ENCODE results near the gene ZFR2. TPM values are rescaled to one million over a fixed set of nuclear protein-coding genes. Genes with fewer than 3 reads are reported as not detected.

ZFR2 gene
- total RNA-seq, 4 donors from 2014 or later: not detected

GRCh38 chr19:3908266-3909054 is 39.6 kb upstream of the ZFR2 start:
- intact Hi-C loops (cut with DNase I; ENCODE audit: low total_unique reads): no loop called here
- in situ Hi-C loops (cut with MboI; ENCODE audit: low pct_ligation_motif_present in 1 of 4, low pct_unique_long_range_greater_than_20kb in 1 of 4, low sequenced_read_pairs in 3 of 4): loop anchor here in 1 of 4 donors (25.0 kb wide), 1 partner anchor 646 kb away; no protein-coding TSS in a partner anchor
- no peak for DNase-seq
- no peak overlapping the region for H3K27ac ChIP-seq
- H3K27me3 ChIP-seq: no peaks in the 10 kb centered on the region
- TF ChIP-seq CTCF (IDR thresholded peaks at IDR 0.05): no peak
- TF ChIP-seq POLR2A (IDR thresholded peaks at IDR 0.05): no peak
- no peak for TF ChIP-seq POLR2AphosphoS5 (IDR thresholded peaks at IDR 0.05)
- no peak for TF ChIP-seq EP300 (IDR thresholded peaks at IDR 0.05; ENCODE audit: low read depth)
- peaks cover 3 to 6% of the 10 kb centered on the region in 2 donors for H3K9me3 ChIP-seq
- 65% methylated on average over 14 of the region's 14 CpGs; no CpG with 5 or more reads in 1 of the 2 donors for WGBS, 2 donors (ENCODE audit: low coverage in 1 of 2)
- no peak overlapping the region for H3K4me3 ChIP-seq
- H3K36me3 ChIP-seq: no peaks in the 10 kb centered on the region
- H3K4me1 ChIP-seq: no peaks in the 10 kb centered on the region

- Histone ChIP-seq H3K27me3 (no peaks in the 10 kb centered on the region), H3K27ac (no peak overlapping the region), H3K4me1 (no peaks in the 10 kb centered on the region), H3K9me3 (peaks cover 3 to 6% of the 10 kb centered on the region in 2 donors), H3K36me3 (no peaks in the 10 kb centered on the region), H3K4me3 (no peak overlapping the region)
- TF ChIP-seq EP300 (IDR thresholded peaks at IDR 0.05; ENCODE audit: low read depth) (no peak), POLR2A (IDR thresholded peaks at IDR 0.05) (no peak), POLR2AphosphoS5 (IDR thresholded peaks at IDR 0.05) (no peak), CTCF (IDR thresholded peaks at IDR 0.05) (no peak)
- in situ Hi-C loops (cut with MboI; ENCODE audit: low pct_ligation_motif_present in 1 of 4, low pct_unique_long_range_greater_than_20kb in 1 of 4, low sequenced_read_pairs in 3 of 4): loop anchor here in 1 of 4 donors (25.0 kb wide), 1 partner anchor 645 kb away; no protein-coding TSS in a partner anchor
- intact Hi-C loops (cut with DNase I; ENCODE audit: low total_unique reads): no loop called here
- DNase-seq: no peak
- WGBS, 2 donors (ENCODE audit: low coverage in 1 of 2): 84 to 93% methylated on average over 9 to 38 of the region's 50 CpGs
Observed at GRCh38 chr19:3907626-3908265, 38.9 kb upstream of the ZFR2 start.

GRCh38 chr19:3904233-3904632 is 35.4 kb upstream of the ZFR2 start:
- intact Hi-C loops (cut with DNase I; ENCODE audit: low total_unique reads): no loop called here
- WGBS, 2 donors (ENCODE audit: low coverage in 1 of 2): 87 to 90% methylated on average over 8 of the region's 8 CpGs
- Histone ChIP-seq H3K27me3 (no peaks in the 10 kb centered on the region), H3K27ac (no peak overlapping the region), H3K4me3 (no peak overlapping the region), H3K4me1 (peaks cover 0 to 7% (median 0%) of the 10 kb centered on the region in 4 donors), H3K9me3 (no peaks in the 10 kb centered on the region), H3K36me3 (no peaks in the 10 kb centered on the region)
- in situ Hi-C loops (cut with MboI; ENCODE audit: low pct_ligation_motif_present in 1 of 4, low pct_unique_long_range_greater_than_20kb in 1 of 4, low sequenced_read_pairs in 3 of 4): loop anchor here in 1 of 4 donors (25.0 kb wide), 1 partner anchor 642 kb away; no protein-coding TSS in a partner anchor
- no peak for DNase-seq
- TF ChIP-seq POLR2A (IDR thresholded peaks at IDR 0.05) (no peak), POLR2AphosphoS5 (IDR thresholded peaks at IDR 0.05) (no peak), EP300 (IDR thresholded peaks at IDR 0.05; ENCODE audit: low read depth) (no peak), CTCF (IDR thresholded peaks at IDR 0.05) (no peak)

GRCh38 chr19:3902317-3902973 is 33.6 kb upstream of the ZFR2 start:
- H3K4me1 ChIP-seq: peaks cover 0 to 7% (median 0%) of the 10 kb centered on the region in 4 donors
- H3K27ac ChIP-seq: no peak overlapping the region
- in situ Hi-C loops (cut with MboI; ENCODE audit: low pct_ligation_motif_present in 1 of 4, low pct_unique_long_range_greater_than_20kb in 1 of 4, low sequenced_read_pairs in 3 of 4): loop anchor here in 1 of 4 donors (25.0 kb wide), 1 partner anchor 640 kb away; no protein-coding TSS in a partner anchor
- H3K36me3 ChIP-seq: no peaks in the 10 kb centered on the region
- H3K27me3 ChIP-seq: no peaks in the 10 kb centered on the region
- no peak overlapping the region for H3K4me3 ChIP-seq
- TF ChIP-seq POLR2AphosphoS5 (IDR thresholded peaks at IDR 0.05): no peak
- no peak for TF ChIP-seq CTCF (IDR thresholded peaks at IDR 0.05)
- TF ChIP-seq POLR2A (IDR thresholded peaks at IDR 0.05): no peak
- no peak for TF ChIP-seq EP300 (IDR thresholded peaks at IDR 0.05; ENCODE audit: low read depth)
- DNase-seq: no peak
- peaks cover 0 to 2% of the 10 kb centered on the region in 2 donors for H3K9me3 ChIP-seq
- intact Hi-C loops (cut with DNase I; ENCODE audit: low total_unique reads): no loop called here
- 69% methylated on average over 15 of the region's 15 CpGs; no CpG with 5 or more reads in 1 of the 2 donors for WGBS, 2 donors (ENCODE audit: low coverage in 1 of 2)

All from transverse colon (tissue), 4 donors.